GM12891 (cell line): ENCODE data around the gene AFF4.

ENCODE experiments used
- DNase-seq: peaks from one replicate; pipeline ENCODE4 v3.0.0; 2011; ENCODE audit warnings: low spot score; ENCODE audit not compliant: insufficient read length
- FAIRE-seq: peaks from 2 replicates; lab custom pipeline; 2011; peaks lifted over from hg19 to GRCh38; lab: Jason Lieb, UNC
- PAX5 ChIP-seq: IDR thresholded peaks from 2 replicates; pipeline ENCODE4 v1.6.1; 2011; ENCODE audit warnings: low read length, moderate library complexity, mild to moderate bottlenecking; ENCODE audit not compliant: insufficient read depth, severe bottlenecking
- POLR2A ChIP-seq: IDR thresholded peaks from 2 replicates; pipeline ENCODE4 v1.6.1; 2011; ENCODE audit warnings: low read depth, low read length, control low read depth
- POLR2AphosphoS5 ChIP-seq: IDR thresholded peaks from 2 replicates; pipeline ENCODE4 v1.6.1; 2011; ENCODE audit warnings: low read depth, low read length, control low read depth
- POU2F2 ChIP-seq: IDR thresholded peaks from 2 replicates; pipeline ENCODE4 v1.6.1; 2011; ENCODE audit warnings: low read depth, mild to moderate bottlenecking, control low read depth, low read length, moderate library complexity
- SPI1 ChIP-seq: IDR thresholded peaks from 2 replicates; pipeline ENCODE4 v1.6.1; 2011; ENCODE audit warnings: low read depth, low read length, control low read depth
- TAF1 ChIP-seq: IDR thresholded peaks from 2 replicates; pipeline ENCODE4 v1.6.1; 2011; ENCODE audit warnings: low read depth, low read length, control low read depth

The AFF4 gene

DNA sequence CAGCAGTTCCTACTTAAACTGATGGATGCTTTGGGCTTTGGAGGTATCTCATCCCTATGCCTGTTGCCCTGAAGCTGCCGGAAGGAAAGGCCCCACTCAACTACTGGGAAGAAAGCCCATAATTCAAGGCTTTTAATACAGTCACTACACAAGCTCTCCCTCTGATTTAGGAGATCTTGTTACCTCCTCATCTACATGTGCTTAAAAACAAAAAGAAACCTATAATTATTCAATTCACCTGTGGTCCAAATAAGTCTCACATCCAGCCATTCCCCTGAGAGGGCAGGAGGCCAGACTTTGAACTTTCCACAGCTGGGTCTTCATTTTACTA is 90.7 kb downstream of the AFF4 start:
- no peak for TF ChIP-seq PAX5
- no peak for TF ChIP-seq POU2F2
- no peak for TF ChIP-seq TAF1
- no peak for TF ChIP-seq POLR2A
- TF ChIP-seq POLR2AphosphoS5 = no peak
- no peak for TF ChIP-seq SPI1
- DNase-seq = no peak
- FAIRE-seq = no peak

DNA sequence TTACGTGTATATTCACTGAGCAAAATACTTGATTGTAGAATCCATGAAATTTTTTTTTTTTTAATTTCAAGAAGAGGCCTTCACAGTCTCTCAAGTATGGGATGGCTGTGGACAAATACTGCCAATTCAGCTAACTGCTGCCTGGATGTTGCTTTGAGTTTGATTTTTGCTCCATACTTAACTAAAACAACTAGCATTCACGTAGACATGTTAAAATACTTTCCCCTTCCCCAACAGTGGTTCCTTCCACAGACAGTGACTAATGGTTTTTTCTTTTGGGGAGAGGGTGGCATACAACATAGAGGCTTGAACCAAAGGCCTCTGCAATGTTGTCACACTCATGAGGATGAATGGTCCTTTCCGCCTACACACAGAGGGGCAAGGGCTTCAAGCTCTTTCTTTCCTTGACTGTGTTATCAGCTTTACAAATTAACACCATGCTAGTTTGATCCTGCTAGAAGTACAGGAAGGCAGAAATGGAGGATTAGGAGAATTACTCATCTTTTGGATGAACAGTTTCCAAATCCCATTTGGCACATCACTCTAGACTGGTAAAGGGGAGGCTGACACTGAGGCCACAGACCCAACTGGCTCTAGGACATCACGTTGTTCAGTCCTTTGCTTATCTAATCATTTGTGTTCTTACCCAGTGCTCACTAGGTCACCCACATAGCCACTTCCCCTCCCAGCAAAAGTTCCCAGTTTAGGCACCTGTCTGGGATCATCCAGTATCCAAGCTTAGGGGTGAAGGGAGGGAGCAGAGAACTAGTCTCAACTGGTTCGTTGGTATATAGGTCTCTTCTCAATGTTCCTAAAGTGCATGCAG is 91.8 kb downstream of the AFF4 start:
- TF ChIP-seq POLR2AphosphoS5 = no peak; the same call in 1 of the 2 replicates
- TF ChIP-seq POLR2A = 0 out of 2 replicates have a peak, but pooled peaks have one; percentile 23
- no peak for FAIRE-seq
- DNase-seq = no peak

DNA sequence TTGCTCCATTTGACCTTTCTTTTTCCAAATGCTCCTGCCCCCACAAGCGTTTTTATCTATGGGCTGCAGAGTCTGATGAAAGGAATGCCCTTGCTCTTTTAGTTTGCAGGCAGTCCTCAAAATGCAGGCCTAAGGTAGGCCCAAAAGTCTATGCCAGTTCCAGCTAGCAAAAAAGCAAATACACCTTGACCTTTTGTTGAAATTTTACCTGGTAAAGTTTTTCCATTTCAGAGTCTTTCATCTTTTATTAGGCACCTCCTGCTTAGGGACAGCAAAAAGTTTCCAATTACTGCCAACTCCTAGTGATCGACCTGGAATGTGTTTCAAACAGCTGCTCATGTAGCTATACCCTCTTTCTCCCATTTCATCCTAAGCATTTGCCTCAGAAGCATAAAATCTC is 92.6 kb downstream of the AFF4 start:
- no peak for DNase-seq
- no peak for FAIRE-seq

DNA sequence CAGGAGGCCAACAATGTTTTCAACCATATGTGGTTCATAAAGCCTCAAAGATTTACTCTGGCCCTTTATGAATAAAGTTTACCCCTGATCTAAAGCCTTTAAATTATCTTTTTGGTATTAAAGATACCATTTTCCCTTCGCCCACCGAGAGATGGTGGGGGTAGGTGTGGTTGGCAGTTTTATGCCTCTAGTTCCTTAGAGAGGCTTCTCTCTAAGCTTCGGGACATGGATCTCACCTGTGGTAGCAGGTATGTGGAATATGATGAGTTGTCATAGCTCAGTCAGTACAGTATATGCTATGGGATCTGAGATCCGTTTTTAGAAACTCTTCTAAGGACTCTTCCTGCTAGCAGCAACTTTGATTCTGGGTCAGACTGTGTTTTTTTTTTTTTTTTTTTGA is 94.7 kb downstream of the AFF4 start:
- TF ChIP-seq POLR2A = no peak
- TF ChIP-seq POU2F2 = no peak
- TF ChIP-seq SPI1 = no peak
- no peak for TF ChIP-seq TAF1
- TF ChIP-seq POLR2AphosphoS5 = no peak
- no peak for TF ChIP-seq PAX5
- FAIRE-seq = no peak
- no peak for DNase-seq

More for the DNA sequence above, 92.6 kb downstream of the AFF4 start:
- no peak for TF ChIP-seq PAX5
- no peak for TF ChIP-seq POLR2A
- TF ChIP-seq POU2F2 = no peak
- TF ChIP-seq POLR2AphosphoS5 = no peak; the same call in 1 of the 2 replicates
- TF ChIP-seq TAF1 = no peak
- no peak for TF ChIP-seq SPI1

DNA sequence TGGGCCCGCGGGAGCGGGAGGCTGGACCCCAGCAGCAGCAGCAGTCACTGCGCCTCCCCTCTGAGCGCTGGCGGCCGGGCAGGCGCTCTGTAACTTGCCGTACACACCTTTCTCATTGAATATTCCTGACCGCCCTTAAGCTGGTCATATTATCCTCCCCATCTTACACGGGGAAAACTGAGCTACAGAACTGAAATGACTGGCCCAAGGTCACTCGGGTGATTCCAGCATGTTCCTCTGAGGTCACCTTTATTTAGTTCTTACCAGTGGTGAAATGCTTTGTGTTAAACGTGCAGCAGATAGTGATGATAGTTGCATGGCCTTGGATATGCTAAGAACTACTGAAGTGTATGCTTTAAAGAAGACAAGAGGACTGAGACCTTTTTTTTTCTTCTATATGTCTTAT is 96.4 kb downstream of the AFF4 start:
- DNase-seq = no peak
- FAIRE-seq = no peak
- TF ChIP-seq TAF1 (no peak), POLR2AphosphoS5 (no peak), PAX5 (no peak), POU2F2 (no peak), SPI1 (no peak)

DNA sequence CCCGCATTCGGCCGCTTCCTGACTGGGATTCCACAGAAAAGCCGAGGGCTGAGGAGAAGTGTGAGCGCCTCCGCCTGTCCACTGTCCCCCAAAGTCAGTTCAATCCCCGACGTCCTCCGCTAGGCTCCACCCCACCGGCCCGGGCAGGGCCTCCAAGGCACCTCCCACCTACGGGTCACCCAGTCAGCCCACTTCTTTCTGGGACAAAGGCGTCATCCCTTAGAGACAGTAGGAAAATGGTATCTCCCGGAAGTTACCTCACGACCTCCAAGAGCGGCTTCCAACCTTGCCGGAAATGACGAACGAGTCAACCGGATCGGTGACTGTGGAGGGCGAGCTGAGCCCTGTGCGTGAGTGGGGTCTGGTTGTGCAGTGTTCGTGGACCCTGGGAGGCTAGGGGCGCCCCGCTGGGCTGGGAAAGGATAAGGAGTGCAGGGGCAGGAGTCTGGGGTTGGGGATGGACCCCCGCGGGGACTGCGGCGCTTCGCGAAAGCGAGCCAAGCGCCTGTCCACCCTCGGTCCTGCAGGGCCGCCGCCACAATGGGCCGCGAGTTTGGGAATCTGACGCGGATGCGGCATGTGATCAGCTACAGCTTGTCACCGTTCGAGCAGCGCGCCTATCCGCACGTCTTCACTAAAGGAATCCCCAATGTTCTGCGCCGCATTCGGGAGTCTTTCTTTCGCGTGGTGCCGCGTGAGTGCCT is 96.9 kb downstream of the AFF4 start, which contains the start of the genes GDF9 and UQCRQ:
Gene GDF9, minus strand, starts transcription at position 128 of the 704 bp plus-strand sequence. CDS start 1,936 bp downstream, outside the sequence.
Gene UQCRQ, plus strand, starts transcription at position 301 of the 704 bp plus-strand sequence. Its CDS starts 240 bp downstream, at position 541.
- FAIRE-seq (peak; percentile 98), DNase-seq (peak; percentile 92)
- TF ChIP-seq POU2F2 (peak; percentile 91), TAF1 (peak; percentile 81), SPI1 (no peak), PAX5 (peak; percentile 3), POLR2A (peak; percentile 98), POLR2AphosphoS5 (peak; percentile 96)

DNA sequence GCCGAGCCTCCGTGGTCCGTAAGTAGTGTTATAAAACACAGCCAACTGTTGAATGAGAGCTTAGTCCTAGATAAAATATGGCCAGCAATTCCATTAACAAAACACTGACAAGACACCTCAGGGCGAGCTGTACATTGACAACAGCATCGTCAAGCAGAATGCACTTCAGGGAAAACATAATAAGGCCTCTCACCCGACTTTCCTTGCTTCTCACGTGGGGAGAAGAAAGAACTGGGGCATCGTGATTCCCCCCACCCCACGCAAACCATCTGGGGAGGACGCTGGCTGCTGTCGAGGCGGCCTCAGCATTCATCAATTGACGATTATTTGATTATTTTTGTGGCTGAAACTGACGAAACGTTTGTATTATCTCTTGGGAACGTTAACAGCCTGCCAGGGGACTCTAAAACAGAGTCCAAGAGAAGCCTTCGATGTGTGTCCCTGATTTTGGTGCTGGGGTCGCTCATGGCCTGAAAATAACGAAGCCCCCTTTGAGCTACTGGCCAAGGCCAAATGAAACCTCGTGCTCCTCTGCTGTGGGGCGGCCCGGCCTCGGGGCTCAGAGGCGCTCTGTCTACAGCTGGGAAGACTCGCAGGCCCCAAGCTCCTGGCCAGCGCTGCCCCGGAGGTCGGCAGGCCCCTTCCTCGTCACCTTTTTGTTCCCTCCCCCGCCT is 97.6 kb downstream of the AFF4 start:
- DNase-seq (no peak), FAIRE-seq (peak; percentile 55)
- no peak for TF ChIP-seq POLR2AphosphoS5
- no peak for TF ChIP-seq POLR2A
- no peak for TF ChIP-seq PAX5
- no peak for TF ChIP-seq SPI1
- TF ChIP-seq POU2F2 = no peak
- no peak for TF ChIP-seq TAF1

DNA sequence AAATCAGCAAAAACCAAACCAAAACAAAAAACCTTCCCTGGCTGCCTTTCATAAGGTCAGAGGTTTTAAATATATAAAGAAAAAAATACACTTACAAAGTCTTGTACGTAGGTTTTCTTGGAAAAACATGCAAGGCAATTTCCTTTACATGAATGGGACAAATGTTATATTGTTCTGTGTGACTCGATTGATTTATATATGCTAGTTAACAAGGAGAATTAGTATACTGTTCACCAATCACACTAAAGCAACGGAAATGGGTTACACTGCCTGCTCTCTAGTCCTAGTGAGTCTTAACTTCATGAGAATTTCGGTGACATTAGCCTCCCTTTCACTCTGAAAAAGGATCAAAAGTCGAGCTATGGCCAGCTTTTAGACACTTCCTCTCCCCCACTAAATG is 102.7 kb downstream of the AFF4 start:
- FAIRE-seq = no peak
- DNase-seq = no peak
- TF ChIP-seq PAX5 (no peak), SPI1 (no peak), POLR2A (no peak), TAF1 (no peak), POU2F2 (no peak), POLR2AphosphoS5 (no peak)

DNA sequence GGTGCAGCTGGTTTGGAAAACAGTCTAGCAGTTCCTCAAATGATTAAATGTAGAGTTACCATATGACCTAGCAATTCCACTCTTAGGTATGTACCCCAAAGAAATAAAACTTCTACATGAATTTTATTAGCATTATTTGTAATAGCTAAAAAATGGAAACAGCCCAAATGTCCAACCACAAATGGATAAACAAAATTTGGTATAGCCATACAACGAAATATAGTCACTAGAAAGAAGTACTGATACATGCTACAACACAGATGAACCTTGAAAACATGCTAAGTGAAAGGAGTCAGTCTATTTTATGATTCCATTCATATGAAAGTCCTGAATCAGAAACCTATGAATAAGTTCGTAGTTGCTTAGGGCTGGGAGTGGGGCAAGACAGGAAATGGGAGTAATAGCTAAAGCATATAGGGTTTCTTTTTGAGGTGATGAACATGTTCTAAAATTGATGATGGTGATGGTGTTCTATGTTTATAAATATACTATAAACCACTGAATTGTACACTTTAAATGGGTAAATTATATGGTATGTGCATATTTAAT is 103.5 kb downstream of the AFF4 start:
- no peak for DNase-seq
- peak; percentile 31 for FAIRE-seq
- TF ChIP-seq POLR2A (no peak), TAF1 (no peak), POU2F2 (no peak), POLR2AphosphoS5 (no peak), SPI1 (no peak), PAX5 (no peak)
